GM19351 (cell line): Measurements from ENCODE around the gene CEL.
"Not testable (repeated sequence)": the region's sequence is repeated elsewhere in the genome, so short reads cannot be mapped to it uniquely, and the experiment has no call there.

ENCODE experiments used
- ATAC-seq: cut with Tn5 transposase; IDR thresholded peaks from one replicate; pipeline ENCODE4 v1.9.1; 2021; ENCODE audit warnings: mild to moderate bottlenecking, moderate library complexity; ENCODE audit not compliant: unreplicated experiment

CEL gene

DNA sequence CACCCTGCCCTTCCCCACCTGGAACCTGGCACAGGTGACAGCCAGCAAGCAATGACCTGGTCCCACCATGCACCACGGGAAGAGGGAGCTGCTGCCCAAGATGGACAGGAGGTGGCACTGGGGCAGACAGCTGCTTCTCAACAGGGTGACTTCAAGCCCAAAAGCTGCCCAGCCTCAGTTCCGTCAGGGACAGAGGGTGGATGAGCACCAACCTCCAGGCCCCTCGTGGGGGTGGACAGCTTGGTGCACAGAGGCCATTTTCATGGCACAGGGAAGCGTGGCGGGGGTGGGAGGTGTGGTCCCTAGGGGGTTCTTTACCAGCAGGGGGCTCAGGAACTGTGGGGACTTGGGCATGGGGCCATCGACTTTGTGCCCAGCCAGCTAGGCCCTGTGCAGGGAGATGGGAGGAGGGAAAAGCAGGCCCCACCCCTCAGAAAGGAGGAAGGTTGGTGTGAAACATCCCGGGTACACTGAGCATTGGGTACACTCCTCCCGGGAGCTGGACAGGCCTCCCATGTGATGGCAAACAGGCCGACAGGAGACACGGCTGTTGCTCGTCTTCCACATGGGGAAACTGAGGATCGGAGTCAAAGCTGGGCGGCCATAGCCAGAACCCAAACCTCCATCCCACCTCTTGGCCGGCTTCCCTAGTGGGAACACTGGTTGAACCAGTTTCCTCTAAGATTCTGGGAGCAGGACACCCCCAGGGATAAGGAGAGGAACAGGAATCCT is 1.9 kb downstream of the CEL start:
- ATAC-seq: no peak

DNA sequence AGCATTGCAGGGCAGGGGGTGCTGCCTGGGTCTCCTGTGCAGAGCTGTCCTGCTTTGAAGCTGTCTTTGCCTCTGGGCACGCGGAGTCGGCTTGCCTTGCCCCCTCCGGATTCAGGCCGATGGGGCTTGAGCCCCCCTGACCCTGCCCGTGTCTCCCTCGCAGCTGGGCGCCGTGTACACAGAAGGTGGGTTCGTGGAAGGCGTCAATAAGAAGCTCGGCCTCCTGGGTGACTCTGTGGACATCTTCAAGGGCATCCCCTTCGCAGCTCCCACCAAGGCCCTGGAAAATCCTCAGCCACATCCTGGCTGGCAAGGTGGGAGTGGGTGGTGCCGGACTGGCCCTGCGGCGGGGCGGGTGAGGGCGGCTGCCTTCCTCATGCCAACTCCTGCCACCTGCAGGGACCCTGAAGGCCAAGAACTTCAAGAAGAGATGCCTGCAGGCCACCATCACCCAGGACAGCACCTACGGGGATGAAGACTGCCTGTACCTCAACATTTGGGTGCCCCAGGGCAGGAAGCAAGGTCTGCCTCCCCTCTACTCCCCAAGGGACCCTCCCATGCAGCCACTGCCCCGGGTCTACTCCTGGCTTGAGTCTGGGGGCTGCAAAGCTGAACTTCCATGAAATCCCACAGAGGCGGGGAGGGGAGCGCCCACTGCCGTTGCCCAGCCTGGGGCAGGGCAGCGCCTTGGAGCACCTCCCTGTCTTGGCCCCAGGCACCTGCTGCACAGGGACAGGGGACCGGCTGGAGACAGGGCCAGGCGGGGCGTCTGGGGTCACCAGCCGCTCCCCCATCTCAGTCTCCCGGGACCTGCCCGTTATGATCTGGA is 2.7 kb downstream of the CEL start:
- ATAC-seq: no peak

DNA sequence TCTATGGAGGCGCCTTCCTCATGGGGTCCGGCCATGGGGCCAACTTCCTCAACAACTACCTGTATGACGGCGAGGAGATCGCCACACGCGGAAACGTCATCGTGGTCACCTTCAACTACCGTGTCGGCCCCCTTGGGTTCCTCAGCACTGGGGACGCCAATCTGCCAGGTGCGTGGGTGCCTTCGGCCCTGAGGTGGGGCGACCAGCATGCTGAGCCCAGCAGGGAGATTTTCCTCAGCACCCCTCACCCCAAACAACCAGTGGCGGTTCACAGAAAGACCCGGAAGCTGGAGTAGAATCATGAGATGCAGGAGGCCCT is 3.2 kb downstream of the CEL start:
- no peak for ATAC-seq

DNA sequence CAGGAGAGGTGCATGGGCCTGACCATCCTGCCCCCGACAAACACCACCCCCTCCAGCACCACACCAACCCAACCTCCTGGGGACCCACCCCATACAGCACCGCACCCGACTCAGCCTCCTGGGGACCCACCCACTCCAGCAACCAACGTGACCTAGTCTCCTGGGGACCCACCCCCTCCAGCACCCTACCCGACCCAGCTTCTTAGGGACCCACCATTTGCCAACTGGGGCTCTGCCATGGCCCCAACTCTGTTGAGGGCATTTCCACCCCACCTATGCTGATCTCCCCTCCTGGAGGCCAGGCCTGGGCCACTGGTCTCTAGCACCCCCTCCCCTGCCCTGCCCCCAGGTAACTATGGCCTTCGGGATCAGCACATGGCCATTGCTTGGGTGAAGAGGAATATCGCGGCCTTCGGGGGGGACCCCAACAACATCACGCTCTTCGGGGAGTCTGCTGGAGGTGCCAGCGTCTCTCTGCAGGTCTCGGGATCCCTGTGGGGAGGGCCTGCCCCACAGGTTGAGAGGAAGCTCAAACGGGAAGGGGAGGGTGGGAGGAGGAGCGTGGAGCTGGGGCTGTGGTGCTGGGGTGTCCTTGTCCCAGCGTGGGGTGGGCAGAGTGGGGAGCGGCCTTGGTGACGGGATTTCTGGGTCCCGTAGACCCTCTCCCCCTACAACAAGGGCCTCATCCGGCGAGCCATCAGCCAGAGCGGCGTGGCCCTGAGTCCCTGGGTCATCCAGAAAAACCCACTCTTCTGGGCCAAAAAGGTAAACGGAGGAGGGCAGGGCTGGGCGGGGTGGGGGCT is 4.6 kb downstream of the CEL start:
- ATAC-seq: no peak

DNA sequence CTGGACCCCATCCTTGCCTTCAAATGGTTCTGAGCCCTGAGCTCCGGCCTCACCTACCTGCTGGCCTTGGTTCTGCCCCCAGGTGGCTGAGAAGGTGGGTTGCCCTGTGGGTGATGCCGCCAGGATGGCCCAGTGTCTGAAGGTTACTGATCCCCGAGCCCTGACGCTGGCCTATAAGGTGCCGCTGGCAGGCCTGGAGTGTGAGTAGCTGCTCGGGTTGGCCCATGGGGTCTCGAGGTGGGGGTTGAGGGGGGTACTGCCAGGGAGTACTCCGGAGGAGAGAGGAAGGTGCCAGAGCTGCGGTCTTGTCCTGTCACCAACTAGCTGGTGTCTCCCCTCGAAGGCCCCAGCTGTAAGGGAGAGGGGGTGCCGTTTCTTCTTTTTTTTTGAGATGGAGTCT is 5.2 kb downstream of the CEL start:
- no peak for ATAC-seq

DNA sequence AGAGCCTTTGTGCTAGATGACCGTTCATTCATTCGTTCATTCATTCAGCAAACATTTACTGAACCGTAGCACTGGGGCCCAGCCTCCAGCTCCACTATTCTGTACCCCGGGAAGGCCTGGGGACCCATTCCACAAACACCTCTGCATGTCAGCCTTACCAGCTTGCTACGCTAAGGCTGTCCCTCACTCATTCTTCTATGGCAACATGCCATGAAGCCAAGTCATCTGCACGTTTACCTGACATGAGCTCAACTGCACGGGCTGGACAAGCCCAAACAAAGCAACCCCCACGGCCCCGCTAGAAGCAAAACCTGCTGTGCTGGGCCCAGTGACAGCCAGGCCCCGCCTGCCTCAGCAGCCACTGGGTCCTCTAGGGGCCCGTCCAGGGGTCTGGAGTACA is 6.0 kb downstream of the CEL start:
- ATAC-seq: no peak

DNA sequence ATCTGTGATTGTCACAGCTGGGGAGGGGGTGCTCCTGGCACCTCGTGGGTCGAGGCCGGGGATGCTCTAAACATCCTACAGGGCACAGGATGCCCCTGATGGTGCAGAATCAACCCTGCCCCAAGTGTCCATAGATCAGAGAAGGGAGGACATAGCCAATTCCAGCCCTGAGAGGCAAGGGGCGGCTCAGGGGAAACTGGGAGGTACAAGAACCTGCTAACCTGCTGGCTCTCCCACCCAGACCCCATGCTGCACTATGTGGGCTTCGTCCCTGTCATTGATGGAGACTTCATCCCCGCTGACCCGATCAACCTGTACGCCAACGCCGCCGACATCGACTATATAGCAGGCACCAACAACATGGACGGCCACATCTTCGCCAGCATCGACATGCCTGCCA is 6.7 kb downstream of the CEL start:
- ATAC-seq: not testable (repeated sequence)

DNA sequence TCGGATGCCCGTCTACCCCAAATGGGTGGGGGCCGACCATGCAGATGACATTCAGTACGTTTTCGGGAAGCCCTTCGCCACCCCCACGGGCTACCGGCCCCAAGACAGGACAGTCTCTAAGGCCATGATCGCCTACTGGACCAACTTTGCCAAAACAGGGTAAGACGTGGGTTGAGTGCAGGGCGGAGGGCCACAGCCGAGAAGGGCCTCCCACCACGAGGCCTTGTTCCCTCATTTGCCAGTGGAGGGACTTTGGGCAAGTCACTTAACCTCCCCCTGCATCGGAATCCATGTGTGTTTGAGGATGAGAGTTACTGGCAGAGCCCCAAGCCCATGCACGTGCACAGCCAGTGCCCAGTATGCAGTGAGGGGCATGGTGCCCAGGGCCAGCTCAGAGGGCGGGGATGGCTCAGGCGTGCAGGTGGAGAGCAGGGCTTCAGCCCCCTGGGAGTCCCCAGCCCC is 8.8 kb downstream of the CEL start:
- ATAC-seq: not testable (repeated sequence)

DNA sequence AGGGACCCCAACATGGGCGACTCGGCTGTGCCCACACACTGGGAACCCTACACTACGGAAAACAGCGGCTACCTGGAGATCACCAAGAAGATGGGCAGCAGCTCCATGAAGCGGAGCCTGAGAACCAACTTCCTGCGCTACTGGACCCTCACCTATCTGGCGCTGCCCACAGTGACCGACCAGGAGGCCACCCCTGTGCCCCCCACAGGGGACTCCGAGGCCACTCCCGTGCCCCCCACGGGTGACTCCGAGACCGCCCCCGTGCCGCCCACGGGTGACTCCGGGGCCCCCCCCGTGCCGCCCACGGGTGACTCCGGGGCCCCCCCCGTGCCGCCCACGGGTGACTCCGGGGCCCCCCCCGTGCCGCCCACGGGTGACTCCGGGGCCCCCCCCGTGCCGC is 9.2 kb downstream of the CEL start:
- not testable (repeated sequence) for ATAC-seq

DNA sequence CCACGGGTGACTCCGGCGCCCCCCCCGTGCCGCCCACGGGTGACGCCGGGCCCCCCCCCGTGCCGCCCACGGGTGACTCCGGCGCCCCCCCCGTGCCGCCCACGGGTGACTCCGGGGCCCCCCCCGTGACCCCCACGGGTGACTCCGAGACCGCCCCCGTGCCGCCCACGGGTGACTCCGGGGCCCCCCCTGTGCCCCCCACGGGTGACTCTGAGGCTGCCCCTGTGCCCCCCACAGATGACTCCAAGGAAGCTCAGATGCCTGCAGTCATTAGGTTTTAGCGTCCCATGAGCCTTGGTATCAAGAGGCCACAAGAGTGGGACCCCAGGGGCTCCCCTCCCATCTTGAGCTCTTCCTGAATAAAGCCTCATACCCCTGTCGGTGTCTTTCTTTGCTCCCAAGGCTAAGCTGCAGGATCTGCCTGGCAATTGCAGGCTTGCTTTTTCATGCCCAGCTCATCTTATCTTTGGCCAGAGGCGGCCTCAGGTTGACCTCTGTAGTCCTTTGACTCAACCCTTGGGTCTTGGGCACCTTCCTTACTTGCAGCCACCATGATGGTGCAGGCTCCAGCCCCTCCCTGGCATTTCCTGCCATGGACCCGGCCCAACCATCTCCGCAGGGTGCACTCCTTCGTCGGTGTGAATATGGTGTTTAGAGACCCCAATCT is 9.8 kb downstream of the CEL start:
- ATAC-seq: no peak

DNA sequence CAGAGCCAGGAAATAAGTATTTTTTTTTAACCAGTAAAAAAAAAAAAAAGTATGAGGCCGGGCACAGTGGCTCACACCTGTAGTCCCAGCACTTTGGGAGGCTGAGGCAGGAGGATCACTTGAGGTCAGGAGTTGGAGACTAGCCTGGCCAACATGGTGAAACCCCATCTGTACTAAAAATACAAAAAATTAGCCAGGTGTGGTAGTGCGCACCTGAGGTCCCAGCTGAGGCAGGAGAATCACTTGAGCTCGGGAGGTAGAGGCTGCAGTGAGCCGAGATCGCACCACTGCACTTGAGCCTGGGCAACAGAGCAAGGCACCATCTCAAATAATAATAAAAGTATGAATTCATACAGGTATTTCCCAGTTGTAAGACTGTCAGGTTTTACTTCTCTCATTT is 10.4 kb downstream of the CEL start:
- not testable (repeated sequence) for ATAC-seq

DNA sequence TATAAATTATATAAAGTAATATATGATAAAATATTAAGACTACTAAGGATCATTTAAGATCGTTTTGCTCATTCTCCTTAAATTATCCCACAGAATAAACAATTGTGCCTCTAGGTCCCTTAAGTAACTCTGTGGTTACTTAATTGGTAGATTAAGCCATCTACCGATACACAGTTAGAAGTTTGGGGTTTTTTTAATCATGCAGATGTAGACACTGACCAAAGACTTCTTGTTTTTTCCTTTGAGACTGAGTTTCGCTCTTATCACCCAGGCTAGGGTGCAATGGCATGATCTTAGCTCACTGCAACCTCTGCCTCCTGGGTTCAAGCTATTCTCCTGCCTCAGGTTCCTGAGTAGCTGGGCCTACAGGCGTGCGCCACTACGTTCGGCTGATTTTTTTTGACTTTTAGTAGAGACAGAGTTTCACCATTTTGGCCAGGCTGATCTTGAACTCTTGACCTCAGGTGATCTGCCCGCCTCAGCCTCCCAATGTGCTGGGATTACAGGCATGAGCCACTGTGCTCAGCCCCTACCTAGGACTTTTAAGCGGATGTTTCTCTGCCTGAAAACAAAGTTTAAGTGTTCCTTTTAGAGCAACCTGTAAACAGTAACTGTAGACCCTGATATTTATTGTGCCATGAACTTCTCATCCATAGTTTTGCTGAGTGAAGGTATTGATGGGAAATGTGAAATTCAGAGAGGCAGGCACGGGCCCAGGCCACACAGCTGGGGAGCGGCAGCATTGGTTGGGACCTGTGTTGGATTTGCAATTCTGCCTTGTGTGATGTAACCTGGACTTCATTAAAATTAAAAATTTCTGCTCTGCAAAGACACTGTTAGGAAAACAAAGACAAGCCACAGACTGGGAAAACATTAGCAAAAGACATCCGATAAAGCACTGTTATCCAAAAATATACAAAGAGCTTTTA is 11.6 kb downstream of the CEL start:
- no peak for ATAC-seq

DNA sequence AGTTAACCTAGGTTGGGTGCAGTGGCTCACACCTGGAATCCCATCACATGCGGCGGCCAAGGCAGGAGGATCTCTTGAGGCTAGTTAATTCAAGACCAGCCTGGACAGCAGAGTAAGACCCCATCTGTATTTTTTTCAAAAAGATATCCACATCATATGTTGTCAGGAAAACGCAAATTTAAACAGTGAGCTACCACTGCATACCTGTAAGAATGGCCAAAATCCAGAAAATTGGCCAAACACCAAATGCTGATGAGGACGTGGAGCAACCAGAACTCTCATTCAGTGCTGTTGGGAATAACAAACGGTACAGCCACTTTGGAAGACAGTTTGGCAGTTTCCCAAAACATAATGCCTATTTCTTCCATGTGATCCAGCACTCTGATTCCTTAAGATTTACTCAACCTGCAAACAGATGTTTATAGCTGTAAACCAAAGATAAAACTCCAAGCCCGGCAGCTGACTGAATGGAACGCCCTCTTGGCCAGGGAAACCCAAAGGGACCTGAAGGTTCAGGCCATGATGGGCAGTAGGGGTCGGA is 12.4 kb downstream of the CEL start:
- ATAC-seq: no peak

DNA sequence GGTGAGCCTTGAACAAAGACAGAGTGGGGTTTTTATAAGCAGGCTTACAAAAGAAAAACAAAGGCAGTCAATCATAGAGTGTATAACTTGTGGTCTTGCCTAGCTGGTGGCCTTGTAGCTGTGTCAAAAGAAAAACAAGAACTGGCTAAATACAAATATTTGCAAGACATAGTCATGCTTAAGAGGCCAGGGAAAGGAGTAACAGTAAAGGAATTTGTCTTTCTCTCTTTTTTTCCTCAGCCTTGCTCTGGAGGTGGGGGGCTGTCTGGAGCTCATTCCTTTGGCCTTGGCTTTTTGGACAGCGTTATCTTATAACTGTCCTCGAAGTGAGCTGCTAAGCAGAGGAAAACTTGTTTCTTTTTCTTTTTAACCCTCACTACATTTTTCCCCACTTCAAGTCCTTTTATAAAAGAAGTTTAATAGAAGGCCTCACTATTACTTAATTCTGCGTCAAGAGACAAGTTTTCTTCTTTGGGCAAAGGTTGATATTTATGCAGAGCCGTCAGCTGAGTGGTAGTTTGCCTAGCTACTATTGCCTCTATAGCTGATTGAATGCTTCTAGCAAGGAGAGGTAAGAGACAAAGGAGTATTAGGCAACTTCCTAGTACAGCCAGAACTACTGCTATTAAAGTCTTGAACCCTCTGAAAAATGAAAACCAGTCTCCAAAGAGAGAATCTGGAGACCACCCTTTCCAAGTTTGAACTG is 14.3 kb downstream of the CEL start:
- no peak for ATAC-seq

DNA sequence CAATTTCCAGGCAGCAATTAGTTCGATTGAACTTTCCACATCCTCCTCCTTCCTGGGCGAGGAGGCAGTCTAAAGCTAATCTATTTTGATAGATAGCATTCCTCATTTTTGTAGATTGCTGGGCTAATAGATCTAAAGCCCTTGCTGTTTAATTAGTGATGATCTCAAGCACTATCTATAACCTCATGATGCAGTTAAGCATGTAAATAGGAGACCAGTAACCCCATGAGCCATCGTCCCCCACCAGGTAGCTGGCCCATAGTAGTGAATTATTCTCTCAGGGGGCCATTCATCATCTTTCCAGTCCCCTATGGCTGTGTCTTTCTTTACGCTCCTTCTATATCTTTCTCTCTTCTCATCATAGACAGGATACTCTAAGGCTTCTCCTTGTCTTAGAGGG is 14.9 kb downstream of the CEL start:
- no peak for ATAC-seq

DNA sequence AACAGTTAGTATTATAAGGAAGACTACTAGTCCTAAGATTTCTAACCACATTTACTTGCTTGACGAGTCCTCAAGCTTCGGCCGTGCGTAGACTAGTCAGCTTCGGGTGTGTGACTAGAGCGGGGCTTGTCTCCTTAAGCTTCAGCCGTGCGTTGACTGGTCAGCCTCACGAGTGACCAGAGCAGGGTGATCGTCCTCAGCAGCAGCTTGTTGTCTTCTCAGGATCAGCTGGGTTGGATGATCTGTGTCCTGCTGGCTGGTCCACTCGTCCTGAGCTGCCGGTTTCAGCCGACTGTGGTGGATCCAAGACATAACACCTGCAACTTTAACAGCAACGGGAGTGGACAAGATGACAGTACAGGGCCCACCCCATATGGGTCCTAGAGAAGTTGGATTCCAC is 16.7 kb downstream of the CEL start:
- ATAC-seq: no peak

DNA sequence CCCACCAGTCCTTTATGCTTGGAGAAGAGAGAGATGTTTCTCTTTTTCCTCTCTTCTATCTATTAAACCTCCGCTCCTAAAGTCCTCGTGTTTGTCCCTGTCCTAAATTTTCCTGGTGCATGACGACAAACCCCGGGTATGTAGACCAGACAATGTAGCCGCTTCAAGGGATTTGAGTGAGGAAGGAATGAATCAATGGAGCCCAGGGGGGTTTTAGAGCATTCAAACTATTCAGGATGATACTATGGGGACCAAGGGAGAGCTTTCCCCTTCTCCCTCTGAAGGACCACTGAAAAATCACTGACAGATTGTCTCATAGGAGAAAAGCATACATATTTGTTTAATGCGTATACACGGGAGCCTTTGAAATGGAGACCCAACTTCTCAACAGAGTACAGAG is 18.4 kb downstream of the CEL start:
- no peak for ATAC-seq

DNA sequence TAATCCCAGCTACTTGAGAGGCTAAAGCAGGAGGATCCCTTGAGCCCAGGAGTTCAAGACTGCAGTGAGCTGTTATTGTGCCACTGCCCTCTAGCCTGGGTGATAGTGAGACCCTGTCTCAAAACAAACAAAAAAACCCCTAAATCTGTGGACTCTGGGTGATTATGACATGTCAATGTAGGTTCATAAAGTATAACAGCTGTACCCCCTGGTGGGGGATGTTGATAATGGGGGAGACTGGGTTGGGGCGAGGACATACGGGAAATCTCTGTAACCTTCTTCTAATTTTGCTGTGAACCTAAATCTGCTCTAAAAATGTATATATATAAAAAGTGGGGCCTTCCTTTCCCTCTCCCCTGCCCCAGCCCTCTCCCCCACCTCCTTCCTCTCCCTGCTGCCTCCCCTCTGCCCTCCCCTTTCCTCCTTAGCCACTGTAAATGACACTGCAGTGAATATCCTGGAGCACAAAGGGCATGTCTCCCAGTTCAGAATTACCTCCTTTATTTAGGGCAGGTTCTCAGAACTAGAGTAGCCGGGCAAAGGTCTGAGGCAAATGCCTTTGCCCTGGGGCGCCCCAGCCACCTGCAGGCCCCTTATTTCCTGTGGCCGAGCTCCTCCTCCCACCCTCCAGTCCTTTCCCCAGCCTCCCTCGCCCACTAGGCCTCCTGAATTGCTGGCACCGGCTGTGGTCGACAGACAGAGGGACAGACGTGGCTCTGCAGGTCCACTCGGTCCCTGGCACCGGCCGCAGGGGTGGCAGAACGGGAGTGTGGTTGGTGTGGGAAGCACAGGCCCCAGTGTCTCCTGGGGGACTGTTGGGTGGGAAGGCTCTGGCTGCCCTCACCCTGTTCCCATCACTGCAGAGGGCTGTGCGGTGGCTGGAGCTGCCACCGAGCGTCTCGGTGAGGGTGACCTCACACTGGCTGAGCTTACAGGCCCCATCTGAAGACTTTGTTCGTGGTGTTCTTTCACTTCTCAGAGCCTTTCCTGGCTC is 19.3 kb downstream of the CEL start:
- ATAC-seq: not testable (repeated sequence)
